HG03025 (cell line): Measurements from ENCODE around the gene HELLS.
A peak's percentile ranks its signal among the peaks of the same experiment; 100 is the strongest.
"Not testable (repeated sequence)": the region's sequence is repeated elsewhere in the genome, so short reads cannot be mapped to it uniquely, and the experiment has no call there.

Experiments
- ATAC-seq: cut with Tn5 transposase; IDR thresholded peaks from one replicate; pipeline ENCODE4 v1.9.1; 2021; ENCODE audit warnings: mild to moderate bottlenecking, moderate library complexity; ENCODE audit not compliant: unreplicated experiment, low FRiP score

Gene HELLS

DNA sequence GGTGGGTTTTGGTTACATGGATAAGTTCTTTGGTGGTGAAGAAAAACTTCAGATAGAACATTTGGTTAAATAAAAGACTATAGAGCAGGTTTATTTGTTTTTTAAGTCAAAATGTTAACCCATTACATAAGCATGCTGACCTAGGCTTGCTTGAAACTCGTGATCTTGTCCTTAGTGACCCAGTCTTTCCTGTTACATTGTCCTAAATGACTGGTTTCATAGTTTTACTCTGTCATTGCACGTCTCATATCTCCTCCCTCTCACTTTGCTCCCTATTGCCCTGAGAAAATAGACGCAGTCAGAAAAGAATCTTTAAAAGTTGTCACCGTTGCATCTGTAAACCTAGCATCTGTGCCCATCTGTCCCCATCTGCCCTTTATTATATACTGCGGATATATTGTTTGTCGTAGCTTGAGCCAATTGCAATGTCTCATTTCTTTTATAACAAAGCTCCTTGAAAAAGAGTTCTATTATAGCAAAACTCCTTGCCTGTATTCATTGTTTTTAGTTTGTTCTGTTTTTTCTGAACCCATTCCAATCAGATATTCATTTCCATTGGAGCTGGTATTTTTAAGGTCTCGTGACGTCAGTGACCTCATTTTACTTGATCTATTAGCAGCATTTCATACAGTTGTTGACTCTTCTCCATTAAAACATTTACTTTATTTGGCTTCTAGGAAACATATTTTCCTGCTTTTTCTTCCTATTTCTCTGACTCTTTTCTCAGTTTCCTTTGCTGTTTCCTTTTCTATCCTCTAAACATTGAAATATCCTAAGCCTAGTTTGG lies 57.3 kb downstream of the HELLS start:
- ATAC-seq = no peak

DNA sequence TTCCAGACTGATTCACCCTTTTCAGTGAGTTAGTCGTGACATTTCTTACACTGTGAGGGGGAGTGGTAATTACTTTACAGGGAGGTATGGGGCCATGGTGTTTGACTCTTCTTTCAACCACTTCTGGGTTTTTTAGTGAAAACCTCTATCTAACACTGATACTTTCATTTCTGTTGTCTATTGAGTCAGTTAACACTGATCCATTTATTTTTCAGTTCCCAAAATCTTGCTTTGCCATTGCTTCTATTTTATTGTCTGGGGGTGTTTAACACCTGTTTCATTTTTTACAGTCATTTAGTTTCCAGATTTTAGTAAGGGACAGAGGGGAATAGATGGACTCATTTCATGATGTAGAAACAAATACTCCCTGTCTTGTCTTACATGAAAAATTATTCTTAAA lies 61.5 kb downstream of the HELLS start:
- ATAC-seq = peak; percentile 89

DNA sequence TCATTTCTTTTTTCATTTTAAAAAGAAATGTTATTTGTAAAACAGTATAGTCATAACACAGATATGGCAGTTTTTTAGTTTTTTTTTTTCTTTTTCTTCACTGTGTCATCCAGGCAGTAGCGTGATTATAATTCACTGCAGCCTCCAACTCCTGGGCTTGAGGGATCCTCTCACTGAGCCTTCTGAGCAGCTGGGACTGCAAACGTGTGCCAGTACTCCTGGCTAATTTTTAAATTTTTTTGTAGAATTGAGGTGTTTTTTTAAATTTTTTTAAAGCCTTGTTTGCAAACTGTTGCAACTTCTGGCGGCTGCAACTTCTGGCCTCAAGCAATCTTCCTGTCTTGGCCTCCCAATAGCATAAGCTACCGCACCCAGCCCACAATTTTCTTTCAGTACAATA lies 63.0 kb downstream of the HELLS start:
- no peak for ATAC-seq

DNA sequence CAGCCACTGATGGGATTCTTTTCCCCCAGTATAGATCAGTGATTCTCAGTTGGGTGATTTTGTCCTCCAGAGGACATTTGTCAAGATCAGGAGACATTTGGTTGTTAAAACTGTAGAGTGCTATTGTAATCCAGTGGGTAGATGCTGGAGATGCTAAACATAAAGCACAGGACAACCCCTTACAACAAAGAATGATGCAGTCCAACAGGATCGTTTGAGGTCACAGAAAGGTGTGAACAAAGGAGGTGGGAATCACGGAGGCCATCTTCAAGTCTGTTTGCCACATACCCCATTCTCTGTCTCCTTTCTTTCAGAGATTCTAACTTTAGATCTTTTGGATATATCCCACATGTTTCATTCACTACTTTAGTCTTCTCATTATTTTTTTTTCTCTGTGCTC lies 69.0 kb downstream of the HELLS start:
- no peak for ATAC-seq

DNA sequence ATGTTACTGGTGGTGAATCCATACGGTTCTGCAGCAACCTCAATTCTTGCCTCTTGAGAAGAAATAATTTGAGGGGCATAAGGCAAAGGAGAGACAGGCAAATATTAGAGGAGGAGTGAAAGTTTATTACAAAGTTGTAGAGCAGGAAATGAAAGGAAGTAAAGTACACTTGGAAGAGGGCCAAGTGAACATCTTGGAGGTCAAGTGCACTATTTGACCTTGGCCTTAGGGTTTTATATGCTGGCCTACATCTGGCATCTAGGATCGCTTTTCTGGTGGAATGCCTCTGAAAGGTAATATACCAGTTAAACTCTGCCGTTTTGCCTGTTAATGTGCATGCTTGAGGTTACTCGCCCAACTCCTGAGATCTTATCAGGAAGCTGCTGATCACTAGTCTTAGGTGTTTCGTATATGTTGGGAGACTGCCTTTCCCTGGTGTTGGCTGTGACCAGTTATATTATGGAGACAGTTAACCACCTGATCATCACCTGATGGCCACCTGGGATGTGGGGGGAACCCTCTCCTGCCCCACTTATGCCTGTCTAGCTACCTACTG lies 71.9 kb downstream of the HELLS start:
- ATAC-seq = no peak

DNA sequence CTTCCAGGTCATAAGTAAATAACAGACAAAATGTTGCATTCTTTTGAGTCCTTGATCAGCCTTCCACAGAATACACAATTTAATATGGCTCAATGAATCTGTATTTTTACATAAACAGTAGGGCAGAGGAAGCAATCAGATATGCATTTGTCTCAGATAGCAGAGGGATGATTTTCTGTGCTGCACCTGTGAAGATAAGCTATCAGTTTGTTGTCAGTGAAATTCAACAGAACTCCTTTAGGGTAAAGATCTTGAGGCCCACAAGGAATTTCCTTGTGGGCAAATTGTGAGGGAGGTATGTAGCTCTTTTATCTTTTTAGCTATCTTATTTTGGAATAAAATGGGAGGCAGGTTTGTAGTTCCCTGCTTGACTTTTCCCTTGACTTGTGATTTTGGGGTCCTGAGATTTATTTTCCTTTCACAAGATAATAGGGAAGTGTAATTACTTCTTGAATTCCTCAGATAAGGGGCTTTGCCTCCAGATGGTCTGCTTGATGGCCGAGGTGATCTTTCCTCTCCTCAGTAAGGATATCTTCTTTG lies 77.1 kb downstream of the HELLS start:
- ATAC-seq = no peak

DNA sequence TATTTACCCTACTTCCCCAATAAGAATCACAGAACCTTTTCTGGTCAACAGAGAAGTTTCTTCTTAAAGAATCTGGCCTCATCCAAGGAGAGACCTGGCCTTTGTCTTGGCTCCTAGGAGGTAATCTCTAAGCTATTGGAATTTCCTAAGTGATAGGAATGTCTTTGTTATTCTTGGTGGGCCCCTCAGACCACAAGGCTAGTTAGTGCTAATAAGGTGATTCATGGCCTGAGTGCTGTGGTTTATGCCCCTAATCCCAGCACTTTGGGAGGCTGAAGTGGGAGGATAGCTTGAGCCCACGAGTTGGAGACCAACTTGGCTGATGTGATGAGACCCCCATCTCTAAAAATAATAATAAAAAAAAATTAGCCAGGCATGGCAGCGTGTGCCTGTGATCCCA lies 78.0 kb downstream of the HELLS start:
- no peak for ATAC-seq

DNA sequence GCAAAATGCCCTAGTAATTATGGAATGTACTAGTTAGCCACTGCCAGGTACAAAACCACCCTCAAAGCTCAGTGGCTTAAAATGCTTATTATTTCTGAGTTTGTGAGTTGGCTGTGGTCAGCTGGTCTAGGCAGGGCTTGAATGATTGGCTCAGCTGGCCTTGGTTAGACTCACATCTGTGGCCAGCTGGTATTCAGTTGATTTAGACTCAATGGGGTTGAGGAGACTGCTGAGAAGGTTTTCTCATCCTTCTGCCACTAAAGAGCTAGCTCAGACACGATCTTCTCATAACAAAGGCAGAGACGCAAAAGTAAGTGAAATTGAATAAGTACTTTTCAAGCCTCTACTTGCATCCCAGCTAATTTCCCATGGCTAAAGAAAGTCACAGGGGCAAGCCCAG lies 80.9 kb downstream of the HELLS start:
- no peak for ATAC-seq

DNA sequence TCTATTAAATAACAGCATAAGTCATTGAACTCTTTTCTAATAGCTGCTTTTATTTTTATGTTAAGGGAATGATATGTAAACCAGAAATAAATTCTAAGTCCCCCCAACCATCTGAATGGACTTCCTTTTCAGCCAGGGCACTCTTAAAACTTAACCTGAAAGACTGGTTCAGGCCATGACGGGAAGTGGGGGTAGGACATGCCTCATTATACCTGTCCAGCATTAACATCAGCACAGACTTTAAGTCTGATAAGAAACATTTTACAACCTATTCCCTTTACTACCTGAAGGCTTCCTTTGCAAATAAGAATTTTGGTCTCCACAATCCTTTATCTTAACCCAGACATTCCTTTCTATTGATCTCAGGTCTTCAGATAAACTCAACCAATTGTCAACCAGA lies 81.9 kb downstream of the HELLS start:
- ATAC-seq = no peak

DNA sequence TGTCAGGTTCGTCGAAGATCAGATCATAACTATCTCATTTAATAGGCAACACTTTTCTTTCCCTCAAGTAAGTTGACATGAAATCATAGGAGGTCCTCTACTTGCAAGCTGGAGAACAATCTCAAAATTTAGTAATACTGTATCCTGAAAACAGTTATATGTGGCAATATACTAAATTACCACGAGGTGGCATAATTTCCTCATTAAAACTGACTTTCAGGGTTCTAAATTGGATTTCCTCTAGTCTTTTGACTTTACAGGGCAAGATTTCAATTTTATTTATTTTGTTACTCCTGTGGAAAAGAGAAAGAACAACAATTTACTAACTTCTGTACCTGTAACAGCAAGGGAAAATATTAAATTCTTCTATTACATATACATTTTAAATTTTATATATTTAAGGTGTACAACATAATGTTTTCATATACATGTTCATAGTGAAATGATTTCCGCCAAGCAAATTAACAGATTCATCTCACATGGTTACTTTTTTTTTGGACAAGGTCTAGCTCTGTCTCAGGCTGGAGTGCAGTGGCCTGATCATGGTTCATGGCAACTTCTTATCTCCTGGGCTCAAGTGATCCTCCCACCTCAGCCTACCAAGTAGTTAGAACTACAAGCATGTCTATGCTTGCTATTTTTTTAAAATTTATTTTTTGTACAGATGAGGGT lies 84.6 kb downstream of the HELLS start:
- ATAC-seq = no peak

DNA sequence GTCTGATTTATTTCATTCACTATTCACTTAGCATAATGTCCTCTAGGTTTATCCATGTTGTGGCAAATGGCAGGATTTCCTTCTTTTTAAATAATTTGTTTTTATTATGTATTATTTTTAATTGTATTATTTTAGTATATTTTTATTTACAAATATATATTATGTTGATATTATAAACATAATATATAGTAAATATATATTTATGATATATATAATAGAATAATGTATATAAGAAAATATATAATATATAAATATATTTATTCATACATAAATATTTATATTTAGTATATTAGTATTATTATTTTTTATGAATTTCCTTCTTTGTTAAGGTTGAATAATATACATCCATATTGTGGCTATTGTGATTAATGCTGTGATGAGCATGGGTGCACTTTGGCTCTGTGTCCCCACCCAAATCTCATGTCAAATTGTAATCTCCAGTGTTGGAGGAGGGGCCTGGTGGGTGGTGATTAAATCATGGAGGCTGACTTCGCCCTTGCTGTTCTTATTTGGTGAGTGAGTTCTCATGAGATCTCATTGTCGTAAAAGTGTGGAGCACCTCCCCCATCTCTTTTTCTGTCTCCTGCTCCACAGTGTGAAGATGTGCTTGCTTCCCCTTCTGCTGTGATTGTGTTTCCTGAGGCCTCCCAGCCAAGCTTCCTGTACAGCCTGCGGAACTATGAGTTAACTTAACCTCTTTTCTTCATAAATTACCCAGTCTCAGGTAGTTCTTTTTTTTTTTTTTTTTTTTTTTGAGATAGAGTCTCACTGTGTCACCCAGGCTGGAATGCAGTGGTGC lies 85.7 kb downstream of the HELLS start:
- no peak for ATAC-seq

DNA sequence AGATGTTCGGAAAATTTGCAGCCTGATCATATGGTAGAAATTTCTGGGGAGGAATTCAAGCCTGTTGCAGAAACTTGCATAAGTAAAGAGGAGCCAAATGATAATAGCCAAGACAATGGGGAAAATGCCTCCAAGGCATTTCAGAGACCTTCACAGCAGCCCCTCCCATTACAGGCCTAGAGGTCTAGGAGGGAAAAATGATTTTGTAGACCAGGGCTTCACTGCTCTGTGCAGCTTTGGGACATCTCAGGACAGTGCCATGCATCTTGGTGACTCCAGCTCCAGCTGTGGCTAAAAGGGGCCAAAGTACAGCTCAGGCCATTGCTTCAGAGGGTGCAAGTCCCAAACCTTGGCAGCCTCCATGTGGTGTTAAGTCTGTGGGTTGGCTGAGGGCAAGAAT lies 87.4 kb downstream of the HELLS start:
- ATAC-seq = no peak

DNA sequence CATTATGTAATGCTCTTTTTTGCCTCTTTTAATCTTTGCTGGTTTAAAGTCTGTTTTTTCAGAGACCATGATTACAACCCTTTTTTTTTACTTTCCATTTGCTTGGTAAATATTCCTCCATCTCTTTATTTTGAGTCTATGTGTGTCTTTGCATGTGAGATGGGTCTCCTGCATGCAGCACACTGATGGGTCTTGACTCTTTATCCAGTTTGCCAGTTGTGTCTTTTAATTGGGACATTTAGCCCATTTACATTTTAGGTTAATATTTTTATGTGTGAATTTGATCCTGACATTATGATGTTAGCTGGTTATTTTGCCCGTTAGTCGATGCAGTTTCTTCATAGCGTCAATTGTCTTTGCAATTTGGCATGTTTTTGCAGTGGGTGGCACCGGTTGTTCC lies 92.5 kb downstream of the HELLS start:
- ATAC-seq = not testable (repeated sequence)

DNA sequence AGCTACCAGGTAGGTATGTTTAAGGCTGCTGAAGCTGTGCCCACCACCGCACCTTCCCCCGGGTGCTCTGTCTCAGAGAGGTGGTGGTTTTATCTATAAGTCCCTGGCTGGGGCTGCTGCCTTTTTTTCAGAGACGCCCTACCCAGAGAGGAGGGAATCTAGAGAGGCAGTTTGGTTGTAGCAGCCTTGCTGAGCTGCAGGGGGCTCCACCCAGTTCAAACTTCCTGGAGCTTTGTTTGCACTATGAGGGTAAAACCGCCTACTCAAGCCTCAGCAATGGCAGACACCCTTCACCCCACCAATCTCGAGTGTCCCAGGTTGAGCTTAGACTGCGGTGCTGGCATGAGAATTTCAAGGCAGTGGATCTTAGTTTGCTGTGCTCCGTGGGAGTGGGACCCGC lies 94.3 kb downstream of the HELLS start:
- ATAC-seq = no peak

DNA sequence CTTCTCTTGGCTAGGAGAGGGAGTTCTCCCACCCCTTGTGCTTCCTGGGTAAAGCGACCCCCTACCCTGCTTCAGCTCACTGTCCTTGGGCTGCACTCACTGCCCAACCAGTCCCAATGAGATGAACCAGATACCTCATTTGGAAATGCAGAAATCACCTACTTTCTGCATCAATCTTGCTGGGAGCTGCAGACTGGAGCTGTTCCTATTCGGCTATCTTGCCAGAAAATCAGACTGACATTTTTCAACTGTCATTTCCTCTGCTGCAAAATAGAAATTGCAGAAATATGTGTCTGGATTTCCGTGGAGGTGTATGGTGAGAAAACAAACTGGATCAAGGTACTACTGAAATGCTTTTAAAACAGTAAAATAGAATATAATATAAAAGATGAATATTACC lies 95.0 kb downstream of the HELLS start:
- no peak for ATAC-seq

DNA sequence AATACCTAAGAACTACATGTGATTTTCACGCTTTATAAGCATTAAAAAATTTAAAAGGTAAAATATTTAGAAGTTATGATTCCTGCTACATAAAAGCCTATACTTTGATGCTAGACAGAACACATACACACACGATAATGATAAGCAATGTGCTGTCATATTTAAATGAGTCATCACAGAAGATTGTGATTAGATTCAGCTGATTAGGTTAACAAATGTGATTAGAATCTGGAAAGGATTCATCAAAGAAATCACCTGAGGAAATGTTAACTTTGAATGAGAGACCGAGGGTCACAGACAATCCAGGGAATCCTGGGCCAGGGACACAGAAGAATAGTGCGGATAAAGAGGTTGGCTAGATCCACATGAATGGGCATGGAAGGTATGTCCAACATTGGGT lies 95.9 kb downstream of the HELLS start:
- ATAC-seq = no peak

DNA sequence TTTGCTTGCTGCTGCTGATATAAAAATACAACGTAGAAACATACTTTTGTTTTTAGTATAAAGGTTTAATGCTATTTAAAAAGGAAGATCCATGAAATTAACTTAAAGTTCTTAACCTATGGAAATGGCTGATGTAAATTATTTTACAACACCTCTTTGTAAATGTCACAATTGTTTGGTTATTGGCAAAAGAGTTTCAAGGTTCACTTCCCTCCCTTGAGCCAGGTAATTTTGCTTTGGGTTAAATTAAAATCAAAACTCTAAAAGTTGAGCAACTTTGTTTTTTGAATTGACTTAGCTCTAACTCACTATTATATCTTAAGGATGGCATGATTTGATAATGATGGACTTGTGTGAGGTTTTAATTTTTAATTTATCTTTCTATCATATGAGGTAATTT lies 98.8 kb downstream of the HELLS start:
- no peak for ATAC-seq

DNA sequence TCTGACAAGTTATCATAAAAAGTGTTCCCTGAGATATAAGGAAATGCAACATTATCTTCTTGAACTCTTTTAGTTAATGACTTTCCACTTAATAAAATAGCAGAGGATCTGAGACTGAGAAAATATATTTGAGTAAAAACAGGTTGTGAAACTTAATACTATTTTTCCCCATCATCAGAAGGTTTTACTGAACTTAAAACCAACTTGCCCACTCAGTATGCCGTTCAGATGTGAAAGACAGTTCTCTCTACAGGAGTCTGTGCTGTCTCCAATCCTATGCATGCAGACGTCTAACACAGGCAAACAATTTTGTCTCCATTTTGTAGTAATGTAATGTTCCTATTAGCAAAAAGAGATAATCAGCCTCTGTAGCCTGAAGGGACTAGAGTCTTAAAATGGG lies 99.7 kb downstream of the HELLS start:
- peak; percentile 79 for ATAC-seq
